GM12872 (cell line): ENCODE results near the gene KIF25.

ENCODE experiments used
- CTCF ChIP-seq: IDR thresholded peaks from 3 replicates; pipeline ENCODE4 v1.5.1; 2011; ENCODE audit warnings: low read depth, mild to moderate bottlenecking, low read length, moderate library complexity; ENCODE audit not compliant: insufficient read depth

Gene KIF25

GRCh38 chr6:168016176-168016620 lies 18.7 kb downstream of the KIF25 start:
- no peak for TF ChIP-seq CTCF

GRCh38 chr6:168016721-168017525 lies 19.5 kb downstream of the KIF25 start:
- no peak for TF ChIP-seq CTCF

- TF ChIP-seq CTCF = no peak
These were observed 20.2 kb downstream of the KIF25 start for GRCh38 chr6:168017629-168018028.

- TF ChIP-seq CTCF = no peak
These were observed 21.2 kb downstream of the KIF25 start for GRCh38 chr6:168018664-168019063.

- TF ChIP-seq CTCF = no peak
These were observed 22.8 kb downstream of the KIF25 start for GRCh38 chr6:168020242-168020641.

GRCh38 chr6:168021581-168021980 lies 24.1 kb downstream of the KIF25 start:
- no peak for TF ChIP-seq CTCF

- no peak for TF ChIP-seq CTCF
These were observed 25.2 kb downstream of the KIF25 start for GRCh38 chr6:168022488-168023321.
